GM15510 (cell line): ENCODE measurements around the gene FLYWCH2.

Experiments
- POLR2A ChIP-seq: IDR thresholded peaks from 3 replicates; pipeline ENCODE4 v1.6.1; 2011; ENCODE audit warnings: borderline replicate concordance; ENCODE audit not compliant: insufficient read length; ENCODE audit errors: extremely low read depth

Gene FLYWCH2

DNA sequence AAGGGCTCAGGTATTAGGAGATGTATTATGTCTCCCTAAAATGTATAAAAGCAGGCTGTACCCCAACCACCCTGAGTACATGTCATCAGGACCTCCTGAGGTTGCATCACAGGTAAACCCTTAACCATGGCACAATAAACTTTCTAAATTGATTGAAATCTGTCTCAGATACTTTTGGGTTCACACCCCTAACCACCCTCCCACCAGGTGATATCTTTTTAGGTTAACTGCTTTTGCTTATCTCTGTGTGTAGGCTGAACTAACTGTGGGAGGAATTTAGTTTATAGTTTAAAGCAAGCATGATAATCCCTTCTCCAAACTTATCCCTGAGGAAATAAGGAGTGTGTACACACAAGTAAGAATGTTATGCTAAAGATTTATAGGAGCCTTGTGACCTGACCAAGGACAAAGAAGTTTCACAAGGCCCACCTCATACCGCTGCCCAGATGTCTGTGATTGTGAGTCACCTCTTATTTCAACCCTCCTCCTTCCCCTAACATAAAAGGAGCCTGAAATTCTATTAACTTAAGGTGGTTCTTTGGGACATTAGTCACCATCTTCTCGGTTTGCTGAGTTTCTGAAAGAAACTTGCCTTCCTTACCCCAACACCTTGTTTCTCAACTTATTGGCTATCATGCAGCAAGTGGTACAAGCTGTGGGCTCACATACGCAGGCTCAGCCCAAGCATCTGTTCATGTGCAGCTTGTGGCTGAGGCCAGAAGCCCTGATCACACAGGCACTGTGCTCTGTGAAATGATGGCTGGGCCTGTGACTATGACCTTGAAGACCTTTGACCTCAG is 36.3 kb upstream of the FLYWCH2 start:
- no peak for TF ChIP-seq POLR2A

DNA sequence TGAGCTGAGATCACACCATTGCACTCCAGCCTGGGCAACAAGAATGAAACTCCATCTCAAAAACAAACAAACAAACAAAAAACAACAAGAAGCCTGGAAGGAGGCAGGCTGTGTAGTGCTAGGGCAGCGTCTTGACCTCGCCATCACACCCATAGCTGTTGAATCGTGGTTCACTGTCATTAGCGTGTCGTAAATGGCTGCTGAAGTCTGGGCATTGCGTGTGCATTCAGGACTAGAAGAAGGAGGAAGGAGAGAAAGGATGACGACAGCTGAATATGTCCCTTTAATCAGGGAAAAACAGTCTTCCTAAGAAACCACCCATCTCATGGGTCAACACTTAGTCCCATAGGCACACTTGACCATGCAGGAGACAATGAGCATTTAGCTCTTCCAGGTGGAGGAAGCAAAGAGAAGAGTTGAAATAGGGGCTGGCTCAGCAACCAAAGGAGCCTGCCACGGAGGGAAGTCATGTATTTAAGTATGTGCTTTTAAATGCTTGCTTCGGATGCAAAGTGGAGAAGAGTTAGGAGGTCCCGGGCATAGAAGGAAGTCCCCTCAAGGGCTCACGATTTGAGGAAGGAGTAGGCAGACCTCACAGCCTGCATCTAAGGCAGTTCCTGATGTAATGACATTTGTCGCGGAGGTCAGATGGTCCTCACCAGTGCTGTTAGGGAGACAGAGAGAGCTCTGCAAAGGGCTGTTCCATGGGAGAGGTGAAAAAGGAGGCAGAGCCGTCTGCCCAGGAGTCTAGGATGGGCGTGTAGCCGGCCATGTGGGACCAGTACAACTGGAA is 33.9 kb upstream of the FLYWCH2 start:
- TF ChIP-seq POLR2A: no peak

DNA sequence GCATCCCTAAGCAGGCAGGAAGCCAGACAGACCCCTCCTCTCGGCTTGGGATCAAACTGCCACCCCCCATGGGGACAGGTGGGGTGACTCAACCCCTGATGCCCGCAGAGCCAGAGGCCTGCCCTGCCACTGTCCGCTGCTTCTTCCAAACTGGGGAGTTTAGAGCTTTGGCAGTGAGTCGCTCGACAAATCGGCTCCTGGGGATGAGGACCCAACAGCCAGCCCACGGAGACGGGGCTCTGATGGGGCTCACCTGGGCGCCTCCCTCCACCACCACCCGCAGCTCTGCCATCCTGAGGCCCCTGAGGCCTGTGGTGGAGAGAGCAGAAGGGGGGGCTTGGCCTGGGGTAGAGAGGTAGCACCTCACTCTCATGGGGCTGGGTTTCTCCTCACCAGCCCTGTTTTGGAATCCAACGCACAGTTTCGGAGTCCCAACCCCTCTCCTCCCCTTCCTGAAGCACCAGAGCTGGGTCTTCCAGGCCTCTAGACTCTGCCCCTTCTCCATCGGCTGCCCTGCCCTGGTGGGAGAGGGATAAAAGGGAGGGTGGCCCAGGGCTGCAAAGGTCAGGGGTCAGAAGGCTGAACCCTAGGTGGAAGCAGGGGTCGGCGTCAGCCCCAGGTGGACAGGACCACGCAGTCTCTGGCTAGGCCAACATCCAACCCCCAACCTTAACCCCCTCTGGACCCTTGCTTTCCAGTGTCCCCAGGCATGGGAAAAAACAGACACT is 30.8 kb upstream of the FLYWCH2 start:
- TF ChIP-seq POLR2A: no peak

DNA sequence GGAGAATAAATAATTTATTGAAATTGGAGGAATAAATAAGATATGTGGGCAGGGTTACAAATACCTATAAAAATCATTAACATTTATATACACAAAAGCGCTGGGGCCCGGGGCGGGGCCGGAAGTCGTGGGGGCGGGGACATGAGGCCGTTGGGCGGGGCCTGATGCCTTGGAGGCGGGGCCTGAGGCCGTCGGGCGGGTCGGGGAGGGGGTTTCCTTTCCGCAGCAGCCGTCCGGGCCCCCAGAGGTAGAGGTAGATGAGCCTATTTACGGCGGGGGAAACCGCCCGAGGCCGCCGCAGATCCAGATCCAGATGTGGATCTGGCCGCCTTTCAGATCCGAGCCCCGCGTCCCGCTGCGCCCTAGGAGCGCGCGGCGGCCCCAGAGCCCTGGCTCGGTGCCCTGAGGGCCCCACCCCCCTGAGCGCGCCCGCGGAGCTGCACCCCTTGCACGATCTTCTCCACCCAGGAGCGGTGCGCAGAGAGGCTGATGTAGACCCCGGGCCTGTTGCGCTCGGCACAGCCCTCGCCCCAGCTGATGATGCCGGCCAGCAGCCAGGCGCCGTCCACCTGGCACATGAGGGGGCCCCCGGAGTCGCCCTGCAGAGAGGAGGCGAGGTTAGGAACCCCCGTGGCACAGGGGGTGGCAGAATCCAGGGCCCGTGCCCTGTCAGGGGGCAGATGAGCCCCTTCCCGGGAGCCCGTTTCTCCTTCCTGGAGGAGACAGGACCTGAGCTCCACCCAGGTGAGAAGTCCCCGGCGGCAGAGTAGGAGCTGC is 30.1 kb upstream of the FLYWCH2 start:
- no peak for TF ChIP-seq POLR2A

DNA sequence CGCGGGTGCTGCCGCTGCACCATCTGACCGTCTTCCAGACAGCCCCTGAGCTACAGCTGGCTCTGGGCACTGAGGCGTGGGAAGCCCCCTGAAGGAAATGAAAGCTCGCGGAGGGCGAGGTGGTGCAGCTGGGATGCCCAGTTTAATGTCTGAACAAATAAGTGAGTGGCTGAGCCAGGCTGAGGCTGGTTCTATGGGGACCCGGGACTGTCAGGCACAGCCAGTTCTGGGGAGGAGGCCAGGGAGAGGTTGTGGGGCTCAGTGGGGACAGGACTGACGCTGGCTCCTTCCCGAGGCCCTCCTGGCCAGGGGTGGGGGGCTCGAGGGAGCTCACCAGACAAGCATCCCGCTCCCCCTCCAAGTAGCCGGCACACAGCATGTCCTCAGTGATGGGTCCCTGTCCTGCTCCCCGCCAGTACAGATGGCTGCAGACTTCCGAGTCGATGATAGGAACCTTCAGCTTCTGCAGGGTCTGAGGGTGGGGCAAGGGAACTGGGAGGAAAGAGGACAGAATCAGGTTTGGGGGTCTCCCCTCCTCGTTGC is 29.4 kb upstream of the FLYWCH2 start:
- TF ChIP-seq POLR2A: no peak

DNA sequence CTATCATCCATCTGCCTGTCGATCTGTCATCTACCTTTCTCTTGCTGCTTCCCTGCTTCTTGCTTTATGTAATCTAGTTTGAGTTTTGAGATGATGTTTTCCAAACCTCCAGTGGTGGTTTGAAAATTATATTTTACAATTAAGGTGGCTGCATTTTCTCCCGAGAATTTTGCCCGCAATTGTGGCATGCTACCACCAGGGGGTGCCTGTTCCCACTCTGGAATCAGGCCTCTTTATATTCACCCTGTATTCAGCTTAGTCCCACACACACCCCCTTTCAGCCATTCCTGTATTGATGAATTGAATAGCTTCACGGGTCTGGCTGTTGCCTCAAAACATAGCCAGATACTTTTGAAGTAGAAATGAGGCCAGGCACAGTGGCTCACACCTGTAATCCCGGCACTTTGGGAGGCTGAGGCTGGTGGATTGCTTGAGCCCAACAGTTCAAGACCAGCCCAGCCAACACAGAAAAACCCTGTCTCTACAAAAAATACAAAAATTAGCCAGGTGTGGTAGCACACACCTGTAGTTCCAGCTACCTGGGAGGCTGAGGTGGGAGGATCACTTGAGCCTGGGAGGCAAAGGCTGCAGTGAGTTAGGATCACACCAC is 28.2 kb upstream of the FLYWCH2 start:
- TF ChIP-seq POLR2A: no peak

DNA sequence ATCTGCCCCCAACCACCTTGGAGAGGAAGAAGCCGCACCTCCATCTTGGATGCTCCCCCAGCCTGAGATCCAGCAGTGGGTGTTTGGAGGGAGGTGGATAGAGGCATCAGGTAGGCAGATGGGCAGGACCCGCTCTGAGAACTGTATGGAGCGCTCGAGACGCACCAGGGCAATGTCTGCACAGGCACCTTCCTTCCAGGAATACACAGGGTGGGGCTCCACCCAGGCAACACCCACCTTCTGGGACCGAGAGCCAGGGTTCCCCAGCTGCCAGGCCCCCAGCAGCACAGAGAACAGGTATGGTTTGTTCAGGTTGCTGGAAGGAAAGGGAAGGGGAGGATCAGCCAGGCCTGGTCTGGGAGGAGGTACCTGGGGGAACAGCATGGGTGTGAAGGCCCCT is 27.5 kb upstream of the FLYWCH2 start:
- TF ChIP-seq POLR2A: no peak

DNA sequence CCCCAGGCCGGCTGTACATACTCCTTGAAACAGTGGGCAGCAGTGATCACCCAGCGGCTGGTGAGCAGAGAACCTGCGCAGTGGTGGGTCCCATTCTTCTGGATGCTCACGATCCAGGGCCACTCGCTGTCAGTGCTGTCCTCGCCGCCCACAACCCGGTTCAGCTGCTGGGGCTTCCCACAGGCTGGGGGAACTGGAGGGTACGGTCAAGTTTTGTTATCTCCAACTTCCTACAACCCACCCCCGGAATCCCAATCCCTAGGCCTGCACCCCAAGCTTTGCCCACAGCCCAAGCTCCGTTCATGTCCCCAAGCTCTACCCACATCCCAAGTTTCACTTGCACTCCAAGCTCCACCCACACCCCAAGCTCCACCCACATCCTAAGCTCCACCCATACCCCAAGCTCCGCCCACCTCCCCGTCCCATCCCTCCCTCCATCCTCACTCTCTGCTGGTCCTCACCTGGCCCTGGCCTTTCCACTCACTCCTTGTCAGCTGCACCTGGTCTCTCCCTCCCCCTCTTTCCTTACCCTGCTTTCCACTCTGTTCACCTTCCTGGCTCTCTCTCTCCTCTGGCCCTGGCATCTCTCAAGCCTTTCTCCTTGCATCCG is 26.8 kb upstream of the FLYWCH2 start:
- TF ChIP-seq POLR2A: no peak

DNA sequence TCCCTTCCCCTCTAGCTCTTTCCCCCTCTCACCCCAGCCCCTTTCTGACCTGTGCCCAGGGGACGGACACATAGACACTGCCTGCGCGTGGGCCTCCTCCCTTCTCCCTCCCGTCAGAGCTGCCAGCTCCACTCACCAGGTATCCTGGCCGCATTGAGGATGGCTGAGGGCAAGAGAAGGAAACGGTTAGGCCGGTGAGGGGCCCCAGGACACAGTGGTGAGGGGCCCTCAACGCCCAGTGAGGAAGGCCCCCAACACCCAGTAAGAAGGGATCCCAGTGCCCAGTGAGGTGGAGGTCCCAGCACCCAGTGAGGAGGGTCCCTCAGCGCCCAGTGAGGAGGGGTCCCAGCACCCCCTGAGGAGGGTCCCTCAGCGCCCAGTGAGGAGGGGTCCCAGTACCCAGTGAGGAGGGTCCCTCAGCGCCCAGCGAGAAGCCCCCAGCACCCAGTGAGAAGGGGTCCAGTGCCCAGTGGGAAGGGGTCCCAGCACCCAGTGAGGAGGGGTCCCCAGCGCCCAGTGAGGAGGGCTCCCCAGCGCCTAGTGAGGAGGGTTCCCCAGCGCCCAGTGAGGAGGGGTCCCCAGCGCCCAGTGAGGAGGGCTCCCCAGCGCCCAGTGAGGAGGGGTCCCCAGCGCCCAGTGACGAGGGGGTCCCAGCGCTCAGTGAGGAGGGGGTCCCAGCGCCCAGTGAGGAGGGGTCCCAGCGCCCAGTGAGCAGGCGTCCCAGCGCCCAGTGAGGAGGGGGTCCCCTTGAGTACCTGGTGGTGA is 26.1 kb upstream of the FLYWCH2 start:
- no peak for TF ChIP-seq POLR2A

DNA sequence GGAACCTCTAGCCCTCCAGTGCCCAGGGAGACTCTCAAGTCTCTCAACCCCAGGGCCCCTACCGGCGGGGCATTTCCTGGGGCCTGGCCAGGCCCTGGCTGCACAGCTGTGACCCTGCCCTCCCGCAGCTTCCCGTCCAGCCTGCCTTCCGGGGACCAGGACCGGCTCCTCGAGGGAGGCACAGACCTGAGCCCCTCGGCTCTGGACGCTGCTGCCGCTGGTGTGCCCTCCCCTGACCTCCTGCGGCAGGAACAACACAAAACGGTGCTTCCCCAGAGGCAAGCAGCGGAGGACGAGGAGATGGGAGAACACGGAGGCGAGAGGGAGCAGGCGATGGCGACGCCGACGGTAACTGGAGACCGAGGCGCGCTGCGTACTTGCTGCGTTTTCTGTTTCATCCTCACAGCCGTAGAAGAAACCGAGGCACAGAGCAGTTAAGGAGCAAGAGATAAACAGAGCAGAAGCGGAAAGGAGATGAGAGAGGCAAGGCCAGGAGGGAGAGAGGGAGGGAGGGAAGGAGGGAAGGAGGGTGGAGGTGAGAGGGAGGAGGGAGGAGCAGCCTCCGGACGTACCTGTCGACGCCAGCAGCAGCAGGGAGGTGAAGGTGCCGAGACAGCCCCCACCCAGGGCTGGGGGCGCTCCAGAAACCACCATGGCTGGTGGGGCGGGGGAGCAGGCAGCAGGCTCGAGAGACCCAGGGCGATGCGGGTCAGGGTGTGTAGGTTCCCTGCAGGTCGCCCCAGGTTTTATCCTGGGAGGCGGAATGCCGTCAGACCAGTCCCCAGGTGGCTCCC is 25.4 kb upstream of the FLYWCH2 start, which contains the start of gene PRSS22:
TSS of gene PRSS22 (minus strand) at position 720 of the 794 bp plus-strand sequence. CDS start at position 654, 66 bp downstream.
- TF ChIP-seq POLR2A: no peak

DNA sequence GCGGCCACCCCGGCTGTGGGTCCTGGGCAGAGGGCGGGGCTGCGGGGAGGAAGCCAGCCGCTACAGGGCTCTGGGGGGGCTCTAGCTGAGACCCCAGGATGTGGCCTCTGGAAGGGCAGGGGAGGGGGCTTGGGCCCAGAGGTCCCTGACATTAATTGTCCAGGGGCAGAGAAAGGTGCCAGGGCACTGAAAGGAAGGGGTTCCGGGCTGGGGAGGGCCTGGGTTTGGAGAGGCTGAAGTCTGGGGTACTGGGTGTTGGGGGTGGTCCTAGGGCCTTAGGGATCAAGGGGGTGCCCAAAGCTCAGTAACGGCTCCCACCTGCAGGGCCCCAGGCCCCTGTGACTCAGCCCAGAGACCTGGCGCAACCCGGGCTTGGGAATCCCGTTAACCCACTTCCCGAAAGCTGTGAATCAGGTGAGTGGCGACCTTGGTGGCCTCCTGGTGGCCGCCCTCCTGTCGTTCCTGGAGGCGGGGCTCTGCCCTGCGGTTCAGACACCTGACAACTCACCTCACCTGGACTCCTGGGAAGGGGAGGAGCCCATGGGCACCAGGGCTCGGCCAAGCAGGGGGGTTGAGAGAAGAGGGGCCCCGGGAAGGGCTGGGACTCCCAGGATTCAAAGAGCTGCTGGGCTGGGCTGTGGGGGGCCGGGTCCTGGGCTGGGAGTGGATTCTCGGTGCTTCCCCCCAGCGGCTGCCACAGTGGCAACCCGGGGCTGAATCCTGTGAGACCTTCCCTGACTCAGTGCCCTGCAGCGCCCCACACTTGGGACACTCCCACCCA is 24.6 kb upstream of the FLYWCH2 start:
- no peak for TF ChIP-seq POLR2A
